GM12878 (cell line): ENCODE measurements around the gene USP4. TPM values are rescaled to one million over a fixed set of nuclear protein-coding genes. Genes with fewer than 3 reads are reported as not detected.
A peak's percentile ranks its signal among the peaks of the same experiment; 100 is the strongest.

ENCODE experiments used
- ATAC-seq: fragments of 200-7000 bp; cut with Tn5 transposase; 3 replicates; pipeline ENCODE4 v1.9.1; 2020; ENCODE audit warnings: mild to moderate bottlenecking, moderate library complexity
- BruUV-seq: library from RNA; stranded (reverse); fragments of 400-500 nt; replicated peaks from 2 replicates; lab custom pipeline; 2021; lab: Mats Ljungman, UMichigan
- CTCF ChIA-PET: fragments of 300-600 bp; sonication (Branson Sonifier 250); formaldehyde crosslinking; extraction: SDS; loops from one replicate; lab custom pipeline; 2021; ENCODE audit warnings: inconsistent platforms; lab: Yijun Ruan, JAX
- POLR2A ChIA-PET: fragments of 350-600 bp; formaldehyde crosslinking; extraction: SDS; loops from one replicate; lab custom pipeline; 2021; ENCODE audit warnings: inconsistent platforms; lab: Charles Lee
- RAD21 ChIA-PET: fragments of 300-600 bp; sonication (Branson Sonifier 250); formaldehyde crosslinking; loops from one replicate; lab custom pipeline; 2023; ENCODE audit warnings: antibody characterized with exemption; ENCODE audit not compliant: unreplicated experiment; lab: Charles Lee
- SMC1A ChIA-PET: fragments of 300-600 bp; sonication (Branson Sonifier 250); formaldehyde crosslinking; loops from one replicate; lab custom pipeline; 2023; ENCODE audit not compliant: unreplicated experiment, uncharacterized antibody; lab: Charles Lee
- DNase-seq: peaks from one replicate; pipeline ENCODE4 v3.0.0-alpha.2; 2011; ENCODE audit warnings: low read depth, low spot score
- FAIRE-seq: peaks from 3 replicates; lab custom pipeline; 2011; peaks lifted over from hg19 to GRCh38; lab: Jason Lieb, UNC
- H2AFZ ChIP-seq: 2 replicates; pipeline ENCODE4 v1.6.0; 2011; ENCODE audit warnings: low read depth, low read length, control low read depth; ENCODE audit not compliant: control insufficient read depth
- H3K27ac ChIP-seq: 2 replicates; pipeline ENCODE4 v1.5.1; 2011; ENCODE audit warnings: control low read depth; ENCODE audit not compliant: control insufficient read depth, insufficient read depth
- H3K27me3 ChIP-seq, 2 experiments: replicated peaks in 1 of 2; 2 replicates each; pipeline versions ENCODE4 v1.6.0 to v1.6.1; 2011; ENCODE audit warnings: low read length in 1 of 2; ENCODE audit not compliant: control insufficient read depth in 2 of 2, insufficient read depth in 2 of 2
- H3K36me3 ChIP-seq, 2 experiments: 2 replicates each; pipeline ENCODE4 v1.5.1; 2011; ENCODE audit warnings: low read length in 1 of 2; ENCODE audit not compliant: control insufficient read depth in 2 of 2, insufficient read depth in 2 of 2
- H3K4me1 ChIP-seq: 2 replicates; pipeline ENCODE4 v1.6.1; 2011; ENCODE audit warnings: mild to moderate bottlenecking, low read length, moderate library complexity, mixed read lengths; ENCODE audit not compliant: control insufficient read depth, insufficient read depth
- H3K4me2 ChIP-seq: 2 replicates; pipeline ENCODE4 v1.6.0; 2011; ENCODE audit warnings: control low read depth; ENCODE audit not compliant: control insufficient read depth, insufficient read depth
- H3K4me3 ChIP-seq: fragments of 200-600 bp; sonication (generic); 2 replicates; pipeline ENCODE4 v1.5.1; 2016
- H3K79me2 ChIP-seq: 2 replicates; pipeline ENCODE4 v1.6.0; 2011; ENCODE audit warnings: low read length; ENCODE audit not compliant: control insufficient read depth, insufficient read depth
- H3K9ac ChIP-seq: 2 replicates; pipeline ENCODE4 v1.8.0; 2011; ENCODE audit warnings: low read length, control low read depth, mixed read lengths; ENCODE audit not compliant: control insufficient read depth, insufficient read depth
- H3K9me3 ChIP-seq: replicated peaks from 3 replicates; pipeline ENCODE4 v1.5.1; 2011; ENCODE audit warnings: mild to moderate bottlenecking, low read length; ENCODE audit not compliant: control insufficient read depth, insufficient read depth
- H4K20me1 ChIP-seq: 2 replicates; pipeline ENCODE4 v1.6.0; 2011; ENCODE audit not compliant: control insufficient read depth, insufficient read depth
- CHD2 ChIP-seq: IDR thresholded peaks from 2 replicates; pipeline ENCODE4 v1.6.1; 2011; ENCODE audit warnings: low read depth, low read length, improper control_type of control experiment, borderline replicate concordance
- EP300 ChIP-seq, 2 experiments: fragments of 150-350 bp in 1 of 2; IDR thresholded peaks; 2 replicates each; pipeline ENCODE4 v1.6.1; 2011 to 2012; ENCODE audit warnings: low read depth in 2 of 2, low read length in 2 of 2, borderline replicate concordance in 1 of 2, improper control_type of control experiment in 1 of 2, inconsistent platforms in 1 of 2; ENCODE audit not compliant: control insufficient read depth in 1 of 2
- FOXK2 ChIP-seq: fragments of 450-650 bp; IDR thresholded peaks from 2 replicates; pipeline ENCODE4 v1.6.1; 2017; ENCODE audit warnings: mild to moderate bottlenecking, moderate library complexity
- HDGF ChIP-seq: fragments of 450-650 bp; IDR thresholded peaks from 2 replicates; pipeline ENCODE4 v1.6.1; 2016; ENCODE audit warnings: antibody characterized with exemption
- JUNB ChIP-seq: IDR thresholded peaks from 2 replicates; pipeline ENCODE4 v1.6.1; 2016; ENCODE audit warnings: antibody characterized with exemption, mild to moderate bottlenecking
- NFYB ChIP-seq: IDR thresholded peaks from 2 replicates; pipeline ENCODE4 v1.6.1; 2011; ENCODE audit warnings: low read depth, mild to moderate bottlenecking, low read length, improper control_type of control experiment, moderate library complexity; ENCODE audit not compliant: insufficient read depth
- SMAD5 ChIP-seq: IDR thresholded peaks from 2 replicates; pipeline ENCODE4 v1.6.1; 2016; ENCODE audit warnings: antibody characterized with exemption, low read depth
- YY1 ChIP-seq: IDR thresholded peaks from 2 replicates; pipeline ENCODE4 v1.6.1; 2011; ENCODE audit warnings: low read depth, mild to moderate bottlenecking, low read length
- ZNF207 ChIP-seq: fragments of 450-650 bp; IDR thresholded peaks from 2 replicates; pipeline ENCODE4 v1.6.1; 2014; ENCODE audit warnings: antibody characterized with exemption, mild to moderate bottlenecking, borderline replicate concordance
- ZNF274 ChIP-seq: IDR thresholded peaks from one replicate; pipeline ENCODE4 v1.8.0; 2011; ENCODE audit not compliant: insufficient read length, insufficient read depth
- WGBS: methylation state at CpG from one replicate; pipeline ENCODE4 v1.1.6; 2016; ENCODE audit warnings: low lambda C conversion rate; ENCODE audit not compliant: insufficient replicate concordance, insufficient coverage; ENCODE audit errors: missing lambda C conversion rate; 5-methylcytosine and 5-hydroxymethylcytosine counted together
- in situ Hi-C: fragments of 300-500 bp; cut with MboI; formaldehyde crosslinking; loops from 9 replicates; pipeline ENCODE4 v1.14.3; 2018; ENCODE audit warnings: mixed read lengths
- intact Hi-C: fragments of 100-400 bp; cut with micrococcal nuclease; formaldehyde crosslinking; loops from one replicate; pipeline ENCODE4 v1.14.2; 2022; ENCODE audit not compliant: unreplicated experiment
- polyA plus RNA-seq, 11 experiments: library from polyadenylated mRNA; depleted of rRNA in 4 of 11; unstranded in 6 of 11; stranded (reverse) in 5 of 11; fragments of >200 nt; fragmentation: Nextera tagmentation in 4 of 11; fragmentation: Illumina TruSeq in 1 of 11; extraction: Ambion mirVana in 4 of 11; extraction: Trizol in 1 of 11; gene quantifications; 1 replicate in 1 of 11; 2 replicates in 10 of 11; pipeline versions ENCODE4 v1.2.1 to v1.2.3, GENCODE V29; 2011 to 2016; ENCODE audit warnings: inconsistent platforms in 2 of 11, missing spikeins in 2 of 11, low read depth in 1 of 11
- total RNA-seq, 4 experiments: library from RNA; depleted of rRNA in 3 of 4; stranded (reverse); fragments of >200 nt in 3 of 4; fragmentation: Illumina TruSeq in 1 of 4; extraction: Trizol in 1 of 4; gene quantifications; 2 replicates each; pipeline versions ENCODE4 v1.2.1 to v1.2.3, GENCODE V29; 2013 to 2021
- TF ChIP-seq, protein P1 (sequence below): IDR thresholded peaks from 2 replicates; pipeline ENCODE4 v1.6.1; 2011; ENCODE audit warnings: borderline replicate concordance, low read depth, mild to moderate bottlenecking, moderate library complexity, low read length; ENCODE audit not compliant: insufficient read depth, poor library complexity, severe bottlenecking
- TF ChIP-seq, protein P2 (sequence below): IDR thresholded peaks from 2 replicates; pipeline ENCODE4 v1.6.1; 2012; ENCODE audit warnings: mild to moderate bottlenecking, low read depth, low read length

The USP4 gene
- total and polyA plus RNA-seq, 10 of the 15 experiments (the other 5 are each of a cell fraction or from before 2014, with no cell fraction given): 26.5 to 77.1 (median 66.0) TPM

GRCh38 chr3:49343163-49343562 is 3.3 kb upstream of the USP4 start (continued):
- TF ChIP-seq, protein P1, sequence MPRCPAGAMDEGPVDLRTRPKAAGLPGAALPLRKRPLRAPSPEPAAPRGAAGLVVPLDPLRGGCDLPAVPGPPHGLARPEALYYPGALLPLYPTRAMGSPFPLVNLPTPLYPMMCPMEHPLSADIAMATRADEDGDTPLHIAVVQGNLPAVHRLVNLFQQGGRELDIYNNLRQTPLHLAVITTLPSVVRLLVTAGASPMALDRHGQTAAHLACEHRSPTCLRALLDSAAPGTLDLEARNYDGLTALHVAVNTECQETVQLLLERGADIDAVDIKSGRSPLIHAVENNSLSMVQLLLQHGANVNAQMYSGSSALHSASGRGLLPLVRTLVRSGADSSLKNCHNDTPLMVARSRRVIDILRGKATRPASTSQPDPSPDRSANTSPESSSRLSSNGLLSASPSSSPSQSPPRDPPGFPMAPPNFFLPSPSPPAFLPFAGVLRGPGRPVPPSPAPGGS: no peak
- no peak for TF ChIP-seq NFYB
- TF ChIP-seq, all 136 proteins: peak for 5

DNA sequence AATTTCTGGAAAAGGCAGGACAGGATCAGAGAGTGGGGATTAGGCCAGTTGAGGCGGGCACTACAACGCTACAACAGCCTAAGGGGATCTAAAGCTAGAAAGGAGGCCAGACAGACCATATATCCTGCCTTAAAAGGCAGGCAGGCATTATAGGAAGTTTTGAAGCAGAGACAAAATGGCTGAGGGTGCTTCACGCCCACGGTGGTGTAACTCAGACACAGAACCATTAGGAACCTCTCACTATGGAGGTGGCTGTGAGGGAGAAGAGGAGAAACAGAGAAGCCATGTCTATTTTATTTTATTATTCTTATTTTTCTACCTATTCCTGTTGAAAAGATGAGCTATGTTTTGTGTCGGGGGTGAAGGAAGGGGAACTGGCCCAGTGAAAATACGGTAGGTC is 2.1 kb upstream of the USP4 start:
- WGBS: 97% methylated on average over 6 of the region's 6 CpGs
- intact Hi-C loops (loop anchor here (10.0 kb wide), 1 partner anchor 317 kb away; the partner anchor contains the start of genes IMPDH2 and NDUFAF3), in situ Hi-C loops (no loop called here)
- Histone ChIP-seq H3K79me2 (peaks cover 39% of the 10 kb centered on the region), H4K20me1 (no peaks in the 10 kb centered on the region), H3K36me3 (no peaks in the 10 kb centered on the region), H2AFZ (peak overlapping the region; percentile 1; the same call in 1 of the 2 replicates), H3K27ac (peak overlapping the region; percentile 89), H3K4me2 (no peak overlapping the region), H3K9me3 (no peaks in the 10 kb centered on the region), H3K4me1 (peaks cover 51% of the 10 kb centered on the region), H3K9ac (no peak overlapping the region), H3K4me3 (no peak overlapping the region), H3K27me3 (no peaks in the 10 kb centered on the region)
- ChIA-PET SMC1A (interaction anchor here (0.6 to 2.6 kb wide), 7 partner anchors 10 to 107 kb away, joined by 3 to 12 read pairs (median 4); no protein-coding TSS in a partner anchor), CTCF (interaction anchor here (1.0 to 2.5 kb wide), 4 partner anchors 16 to 107 kb away, joined by 3 to 10 read pairs (median 7); no protein-coding TSS in a partner anchor), POLR2A (interaction anchor here (0.6 to 2.5 kb wide), 6 partner anchors 10 to 248 kb away, joined by 3 to 14 read pairs (median 4); partner anchors contain the start of gene QRICH1), RAD21 (interaction anchor here (0.6 to 1.2 kb wide), 6 partner anchors 9 to 313 kb away, joined by 3 to 6 read pairs (median 4); partner anchors contain the start of gene IMPDH2)
- DNase-seq (no peak), FAIRE-seq (no peak), ATAC-seq (no peak)
- no TSS peak for BruUV-seq
- TF ChIP-seq ZNF207: no peak
- no peak for TF ChIP-seq SMAD5
- TF ChIP-seq, protein P2, sequence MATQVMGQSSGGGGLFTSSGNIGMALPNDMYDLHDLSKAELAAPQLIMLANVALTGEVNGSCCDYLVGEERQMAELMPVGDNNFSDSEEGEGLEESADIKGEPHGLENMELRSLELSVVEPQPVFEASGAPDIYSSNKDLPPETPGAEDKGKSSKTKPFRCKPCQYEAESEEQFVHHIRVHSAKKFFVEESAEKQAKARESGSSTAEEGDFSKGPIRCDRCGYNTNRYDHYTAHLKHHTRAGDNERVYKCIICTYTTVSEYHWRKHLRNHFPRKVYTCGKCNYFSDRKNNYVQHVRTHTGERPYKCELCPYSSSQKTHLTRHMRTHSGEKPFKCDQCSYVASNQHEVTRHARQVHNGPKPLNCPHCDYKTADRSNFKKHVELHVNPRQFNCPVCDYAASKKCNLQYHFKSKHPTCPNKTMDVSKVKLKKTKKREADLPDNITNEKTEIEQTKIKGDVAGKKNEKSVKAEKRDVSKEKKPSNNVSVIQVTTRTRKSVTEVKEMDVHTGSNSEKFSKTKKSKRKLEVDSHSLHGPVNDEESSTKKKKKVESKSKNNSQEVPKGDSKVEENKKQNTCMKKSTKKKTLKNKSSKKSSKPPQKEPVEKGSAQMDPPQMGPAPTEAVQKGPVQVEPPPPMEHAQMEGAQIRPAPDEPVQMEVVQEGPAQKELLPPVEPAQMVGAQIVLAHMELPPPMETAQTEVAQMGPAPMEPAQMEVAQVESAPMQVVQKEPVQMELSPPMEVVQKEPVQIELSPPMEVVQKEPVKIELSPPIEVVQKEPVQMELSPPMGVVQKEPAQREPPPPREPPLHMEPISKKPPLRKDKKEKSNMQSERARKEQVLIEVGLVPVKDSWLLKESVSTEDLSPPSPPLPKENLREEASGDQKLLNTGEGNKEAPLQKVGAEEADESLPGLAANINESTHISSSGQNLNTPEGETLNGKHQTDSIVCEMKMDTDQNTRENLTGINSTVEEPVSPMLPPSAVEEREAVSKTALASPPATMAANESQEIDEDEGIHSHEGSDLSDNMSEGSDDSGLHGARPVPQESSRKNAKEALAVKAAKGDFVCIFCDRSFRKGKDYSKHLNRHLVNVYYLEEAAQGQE: no peak
- TF ChIP-seq JUNB: no peak
- no peak for TF ChIP-seq ZNF274
- no peak for TF ChIP-seq EP300 (IDR thresholded peaks at IDR 0.05; ENCODE audit: borderline replicate concordance in 1 of 2, control insufficient read depth in 1 of 2, low read depth in 2 of 2, low read length in 2 of 2)
- 0 out of 2 replicates have a peak, but pooled peaks have one; percentile 7 for TF ChIP-seq HDGF
- peak; percentile 89 for TF ChIP-seq YY1
- no peak for TF ChIP-seq FOXK2
- TF ChIP-seq CHD2: no peak
